OCI-LY1 (cell line): ENCODE data around the gene RAPGEF5.

Source experiments
- H2AFZ ChIP-seq: fragments of 200-600 bp; sonication (generic), shearing (Covaris generic); 2 replicates; pipeline ENCODE4 v1.6.0; 2014; ENCODE audit warnings: antibody characterized with exemption, mild to moderate bottlenecking, low read length
- H3F3A ChIP-seq: fragments of 200-600 bp; sonication (generic), shearing (Covaris generic); 2 replicates; pipeline ENCODE4 v1.6.0; 2014; ENCODE audit warnings: mild to moderate bottlenecking, antibody characterized with exemption, low read length, moderate library complexity; ENCODE audit not compliant: insufficient read depth
- H3K27ac ChIP-seq: fragments of 200-600 bp; sonication (generic); 2 replicates; pipeline ENCODE4 v1.5.1; 2014; ENCODE audit warnings: low read length, mixed run types, mild to moderate bottlenecking, low read depth; ENCODE audit not compliant: poor library complexity, severe bottlenecking
- H3K27me3 ChIP-seq: fragments of 200-600 bp; sonication (generic); 2 replicates; pipeline ENCODE4 v1.6.0; 2014; ENCODE audit warnings: antibody characterized with exemption, mild to moderate bottlenecking, low read length, moderate library complexity; ENCODE audit not compliant: insufficient read depth
- H3K36me3 ChIP-seq: fragments of 200-600 bp; sonication (generic); 2 replicates; pipeline ENCODE4 v1.6.1; 2014; ENCODE audit warnings: mild to moderate bottlenecking, antibody characterized with exemption, low read length, moderate library complexity, mixed read lengths; ENCODE audit not compliant: insufficient read depth
- H3K4me1 ChIP-seq: fragments of 200-600 bp; sonication (generic); 2 replicates; pipeline ENCODE4 v1.5.1; 2014; ENCODE audit warnings: mild to moderate bottlenecking, low read length, moderate library complexity; ENCODE audit not compliant: insufficient read depth, severe bottlenecking
- H3K4me2 ChIP-seq: fragments of 200-600 bp; sonication (generic), shearing (Covaris generic); 2 replicates; pipeline ENCODE4 v1.6.1; 2014; ENCODE audit warnings: low read length
- H3K4me3 ChIP-seq: fragments of 200-600 bp; sonication (generic); 2 replicates; pipeline ENCODE4 v1.5.1; 2014; ENCODE audit warnings: low read length, low read depth, mild to moderate bottlenecking, mixed read lengths; ENCODE audit not compliant: poor library complexity, severe bottlenecking
- H3K79me2 ChIP-seq: fragments of 200-600 bp; shearing (Covaris generic); 2 replicates; pipeline ENCODE4 v1.6.1; 2016; ENCODE audit warnings: mixed run types, low read length, mixed read lengths; ENCODE audit not compliant: insufficient read depth
- H3K9ac ChIP-seq: fragments of 200-600 bp; sonication (generic), shearing (Covaris generic); 2 replicates; pipeline ENCODE4 v1.6.1; 2014; ENCODE audit warnings: mild to moderate bottlenecking, low read length, mixed read lengths
- H3K9me2 ChIP-seq: fragments of 200-600 bp; sonication (generic), shearing (Covaris generic); 2 replicates; pipeline ENCODE4 v1.6.1; 2014; ENCODE audit warnings: low read depth, mild to moderate bottlenecking, low read length, mixed read lengths
- H3K9me3 ChIP-seq: fragments of 200-600 bp; shearing (Covaris generic); 2 replicates; pipeline ENCODE4 v1.6.1; 2014; ENCODE audit warnings: low read length, mixed read lengths
- H4K20me1 ChIP-seq: fragments of 200-600 bp; sonication (generic), shearing (Covaris generic); 2 replicates; pipeline ENCODE4 v1.6.0; 2016; ENCODE audit warnings: mild to moderate bottlenecking, low read length; ENCODE audit not compliant: insufficient read depth
- CTCF ChIP-seq: fragments of 200-600 bp; sonication (generic), shearing (Covaris generic); IDR thresholded peaks from 2 replicates; pipeline ENCODE4 v1.5.1; 2017; ENCODE audit warnings: mild to moderate bottlenecking, antibody characterized with exemption, low read length, moderate library complexity, mixed read lengths
- EZH2 ChIP-seq: fragments of 200-600 bp; sonication (generic), shearing (Covaris generic); IDR thresholded peaks from 2 replicates; pipeline ENCODE4 v1.8.0; 2017; ENCODE audit warnings: borderline replicate concordance, mixed run types, mild to moderate bottlenecking, antibody characterized with exemption, low read length, moderate library complexity, mixed read lengths

RAPGEF5 gene

GRCh38 chr7:22189230-22189629 is 167.7 kb downstream of the RAPGEF5 start:
- Histone ChIP-seq H3K4me3 (no peak overlapping the region), H3K4me1 (no peaks in the 10 kb centered on the region), H3K36me3 (peaks cover 63% of the 10 kb centered on the region), H3K79me2 (no peaks in the 10 kb centered on the region), H4K20me1 (no peaks in the 10 kb centered on the region), H2AFZ (no peak overlapping the region), H3K4me2 (no peak overlapping the region), H3K9me3 (no peaks in the 10 kb centered on the region), H3K27ac (no peak overlapping the region), H3K27me3 (no peaks in the 10 kb centered on the region), H3K9ac (no peak overlapping the region), H3F3A (no peaks in the 10 kb centered on the region), H3K9me2 (no peaks in the 10 kb centered on the region)
- TF ChIP-seq CTCF: no peak
- TF ChIP-seq EZH2: no peak

- Histone ChIP-seq H3K4me1 (no peaks in the 10 kb centered on the region), H3K27ac (no peak overlapping the region), H3K9ac (no peak overlapping the region), H3F3A (no peaks in the 10 kb centered on the region), H3K9me3 (no peaks in the 10 kb centered on the region), H3K9me2 (no peaks in the 10 kb centered on the region), H3K4me2 (no peak overlapping the region), H3K36me3 (peaks cover 51% of the 10 kb centered on the region), H3K4me3 (no peak overlapping the region), H3K79me2 (no peaks in the 10 kb centered on the region), H4K20me1 (no peaks in the 10 kb centered on the region), H3K27me3 (no peaks in the 10 kb centered on the region), H2AFZ (no peak overlapping the region)
- no peak for TF ChIP-seq EZH2
- no peak for TF ChIP-seq CTCF
These were observed 169.1 kb downstream of the RAPGEF5 start for GRCh38 chr7:22187691-22188348.

GRCh38 chr7:22185559-22185958 is 171.4 kb downstream of the RAPGEF5 start:
- H3K4me1 ChIP-seq: no peaks in the 10 kb centered on the region

More at GRCh38 chr7:22185559-22185958, 171.4 kb downstream of the RAPGEF5 start:
- TF ChIP-seq CTCF: no peak
- no peak for TF ChIP-seq EZH2
- Histone ChIP-seq H3F3A (no peaks in the 10 kb centered on the region), H3K27me3 (no peaks in the 10 kb centered on the region), H3K27ac (no peak overlapping the region), H3K9me3 (0 out of 2 replicates have a peak, but pooled peaks cover 4% of the 10 kb centered on the region), H3K4me3 (no peak overlapping the region), H3K79me2 (no peaks in the 10 kb centered on the region), H2AFZ (no peak overlapping the region), H3K36me3 (peaks cover 40% of the 10 kb centered on the region), H3K9ac (no peak overlapping the region), H3K4me2 (no peak overlapping the region), H4K20me1 (no peaks in the 10 kb centered on the region), H3K9me2 (no peaks in the 10 kb centered on the region)
